K562 (cell line): ENCODE results near the gene THAP11. TPM values are rescaled to one million over a fixed set of nuclear protein-coding genes. Genes with fewer than 3 reads are reported as not detected.

ENCODE experiments used
- ARID3A ChIP-seq: IDR thresholded peaks from 2 replicates; pipeline ENCODE4 v1.6.1; 2012; ENCODE audit warnings: low read depth, low read length, improper control_type of control experiment, borderline replicate concordance
- EGR1 ChIP-seq: fragments of 450-650 bp; conservative IDR thresholded peaks from 2 replicates; pipeline ENCODE4 v1.6.1; 2017; ENCODE audit warnings: mild to moderate bottlenecking
- FOXJ2 ChIP-seq: fragments of 200-800 bp; sonication (Bioruptor generic); IDR thresholded peaks from 2 replicates; pipeline ENCODE4 v1.6.1; 2016; ENCODE audit warnings: missing genetic modification characterization, missing compliant biosample characterization
- MTA1 ChIP-seq: fragments of 450-650 bp; IDR thresholded peaks from 2 replicates; pipeline ENCODE4 v1.6.1; 2017; ENCODE audit warnings: borderline replicate concordance
- NKRF ChIP-seq: fragments of 450-650 bp; IDR thresholded peaks from 2 replicates; pipeline ENCODE4 v1.6.1; 2016; ENCODE audit warnings: borderline replicate concordance
- RERE ChIP-seq: sonication (generic); formaldehyde crosslinking; IDR thresholded peaks from 2 replicates; pipeline ENCODE4 v1.8.0; 2023; ENCODE audit warnings: missing genetic modification reagents, mild to moderate bottlenecking, borderline replicate concordance
- WHSC1 ChIP-seq: IDR thresholded peaks from one replicate; pipeline ENCODE4 v1.6.1; 2012; ENCODE audit warnings: low read length, control low read depth, inconsistent platforms
- ZC3H8 ChIP-seq: fragments of 450-650 bp; IDR thresholded peaks from 2 replicates; pipeline ENCODE4 v1.6.1; 2017
- ZNF354B ChIP-seq: fragments of 250-450 bp; sonication (Bioruptor Pico); IDR thresholded peaks from 2 replicates; pipeline ENCODE4 v1.4.0; 2020
- ZNF395 ChIP-seq: fragments of 200-800 bp; sonication (Bioruptor generic); IDR thresholded peaks from 2 replicates; pipeline ENCODE4 v1.6.1; 2017; ENCODE audit warnings: missing genetic modification characterization, missing compliant biosample characterization
- ZNF609 ChIP-seq: sonication (generic); formaldehyde crosslinking; IDR thresholded peaks from 2 replicates; pipeline ENCODE4 v1.8.1; 2023; ENCODE audit warnings: missing genetic modification reagents, mild to moderate bottlenecking, borderline replicate concordance
- polyA plus RNA-seq, 8 experiments: library from polyadenylated mRNA; depleted of rRNA in 4 of 8; stranded (reverse) in 5 of 8; unstranded in 3 of 8; fragments of >200 nt; fragmentation: Nextera tagmentation in 2 of 8; fragmentation: Illumina TruSeq in 1 of 8; extraction: Ambion mirVana in 2 of 8; extraction: Trizol in 1 of 8; gene quantifications; 2 replicates each; pipeline versions ENCODE4 v1.2.1 to v1.2.3, GENCODE V29; 2011 to 2014; ENCODE audit warnings: inconsistent platforms in 1 of 8, missing spikeins in 1 of 8
- total RNA-seq, 7 experiments: library from RNA; depleted of rRNA in 6 of 7; stranded (reverse); fragments of >200 nt in 6 of 7; fragmentation: Illumina TruSeq in 2 of 7; extraction: Trizol in 2 of 7; gene quantifications; 2 replicates each; pipeline versions ENCODE4 v1.2.1 to v1.2.3, GENCODE V29; 2011 to 2021; ENCODE audit warnings: low replicate concordance in 1 of 7

THAP11 gene
- total and polyA plus RNA-seq, 9 of the 15 experiments (the other 6 are each of a cell fraction or from before 2014, with no cell fraction given) = 2.4 to 31.6 (median 21.4) TPM

GRCh38 chr16:67806428-67807147, 35.5 kb upstream of the THAP11 start, which contains the start of the genes RANBP10 and TSNAXIP1 (continued):
- TF ChIP-seq RERE (CRISPR knock-in tag) (no peak), ZNF354B (CRISPR knock-in tag) (no peak), ZC3H8 (no peak), EGR1 (peak; percentile 86), FOXJ2 (peak; percentile 96), ZNF395 (CRISPR knock-in tag) (peak; percentile 99), MTA1 (0 out of 2 replicates have a peak, but pooled peaks have one; percentile 55), ARID3A (no peak), NKRF (no peak; the same call in 1 of the 2 replicates), ZNF609 (no peak), WHSC1 (no peak)
